ENCODE data around the gene LZTS2.
A peak's percentile ranks its signal among the peaks of the same experiment; 100 is the strongest.

Gene LZTS2

GRCh38 chr10:101053516-101053915, 53.9 kb downstream of the LZTS2 start:
- TF ChIP-seq, protein P1, sequence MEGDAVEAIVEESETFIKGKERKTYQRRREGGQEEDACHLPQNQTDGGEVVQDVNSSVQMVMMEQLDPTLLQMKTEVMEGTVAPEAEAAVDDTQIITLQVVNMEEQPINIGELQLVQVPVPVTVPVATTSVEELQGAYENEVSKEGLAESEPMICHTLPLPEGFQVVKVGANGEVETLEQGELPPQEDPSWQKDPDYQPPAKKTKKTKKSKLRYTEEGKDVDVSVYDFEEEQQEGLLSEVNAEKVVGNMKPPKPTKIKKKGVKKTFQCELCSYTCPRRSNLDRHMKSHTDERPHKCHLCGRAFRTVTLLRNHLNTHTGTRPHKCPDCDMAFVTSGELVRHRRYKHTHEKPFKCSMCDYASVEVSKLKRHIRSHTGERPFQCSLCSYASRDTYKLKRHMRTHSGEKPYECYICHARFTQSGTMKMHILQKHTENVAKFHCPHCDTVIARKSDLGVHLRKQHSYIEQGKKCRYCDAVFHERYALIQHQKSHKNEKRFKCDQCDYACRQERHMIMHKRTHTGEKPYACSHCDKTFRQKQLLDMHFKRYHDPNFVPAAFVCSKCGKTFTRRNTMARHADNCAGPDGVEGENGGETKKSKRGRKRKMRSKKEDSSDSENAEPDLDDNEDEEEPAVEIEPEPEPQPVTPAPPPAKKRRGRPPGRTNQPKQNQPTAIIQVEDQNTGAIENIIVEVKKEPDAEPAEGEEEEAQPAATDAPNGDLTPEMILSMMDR (IDR thresholded peaks at IDR 0.05; ENCODE audit: unreplicated experiment in 3 of 3), result no peak
- Mint-ChIP-seq H3K9me3 (no peaks in the 10 kb centered on the region), H3K36me3 (ENCODE audit: low read depth) (no peaks in the 10 kb centered on the region), H3K4me3 (no peak overlapping the region), H3K27ac (no peak overlapping the region), H3K27me3 (ENCODE audit: low read depth) (peaks cover 44% of the 10 kb centered on the region), H3K4me1 (peaks cover 11% of the 10 kb centered on the region)

GRCh38 chr10:101054351-101054750, 54.7 kb downstream of the LZTS2 start:
- Mint-ChIP-seq H3K4me1 (peaks cover 6% of the 10 kb centered on the region), H3K36me3 (ENCODE audit: low read depth) (no peaks in the 10 kb centered on the region), H3K4me3 (no peak overlapping the region), H3K27me3 (ENCODE audit: low read depth) (peaks cover 36% of the 10 kb centered on the region), H3K27ac (no peak overlapping the region), H3K9me3 (no peaks in the 10 kb centered on the region)
- TF ChIP-seq, protein P1 (IDR thresholded peaks at IDR 0.05; ENCODE audit: unreplicated experiment in 3 of 3), result no peak

- H3K4me3 Mint-ChIP-seq, result peak overlapping the region in 1 of 3 experiments; percentile 4
- H3K36me3 Mint-ChIP-seq (ENCODE audit: low read depth), result no peaks in the 10 kb centered on the region
- H3K27me3 Mint-ChIP-seq (ENCODE audit: low read depth), result peaks cover 31% of the 10 kb centered on the region
- H3K9me3 Mint-ChIP-seq, result no peaks in the 10 kb centered on the region
- H3K27ac Mint-ChIP-seq, result no peak overlapping the region
- TF ChIP-seq, protein P1 (IDR thresholded peaks at IDR 0.05; ENCODE audit: unreplicated experiment in 3 of 3), result no peak
- H3K4me1 Mint-ChIP-seq, result peaks cover 11% of the 10 kb centered on the region
These were observed 55.3 kb downstream of the LZTS2 start for GRCh38 chr10:101054876-101055275.

GRCh38 chr10:101055411-101055810, 55.8 kb downstream of the LZTS2 start:
- H3K4me1 Mint-ChIP-seq, result peaks cover 16% of the 10 kb centered on the region
- TF ChIP-seq, protein P1 (IDR thresholded peaks at IDR 0.05; ENCODE audit: unreplicated experiment in 3 of 3), result no peak
- H3K9me3 Mint-ChIP-seq, result no peaks in the 10 kb centered on the region
- H3K36me3 Mint-ChIP-seq (ENCODE audit: low read depth), result no peaks in the 10 kb centered on the region
- H3K27me3 Mint-ChIP-seq (ENCODE audit: low read depth), result peaks cover 25% of the 10 kb centered on the region
- no peak overlapping the region for H3K27ac Mint-ChIP-seq
- H3K4me3 Mint-ChIP-seq, result peak overlapping the region in 1 of 3 experiments; percentile 4

DNA sequence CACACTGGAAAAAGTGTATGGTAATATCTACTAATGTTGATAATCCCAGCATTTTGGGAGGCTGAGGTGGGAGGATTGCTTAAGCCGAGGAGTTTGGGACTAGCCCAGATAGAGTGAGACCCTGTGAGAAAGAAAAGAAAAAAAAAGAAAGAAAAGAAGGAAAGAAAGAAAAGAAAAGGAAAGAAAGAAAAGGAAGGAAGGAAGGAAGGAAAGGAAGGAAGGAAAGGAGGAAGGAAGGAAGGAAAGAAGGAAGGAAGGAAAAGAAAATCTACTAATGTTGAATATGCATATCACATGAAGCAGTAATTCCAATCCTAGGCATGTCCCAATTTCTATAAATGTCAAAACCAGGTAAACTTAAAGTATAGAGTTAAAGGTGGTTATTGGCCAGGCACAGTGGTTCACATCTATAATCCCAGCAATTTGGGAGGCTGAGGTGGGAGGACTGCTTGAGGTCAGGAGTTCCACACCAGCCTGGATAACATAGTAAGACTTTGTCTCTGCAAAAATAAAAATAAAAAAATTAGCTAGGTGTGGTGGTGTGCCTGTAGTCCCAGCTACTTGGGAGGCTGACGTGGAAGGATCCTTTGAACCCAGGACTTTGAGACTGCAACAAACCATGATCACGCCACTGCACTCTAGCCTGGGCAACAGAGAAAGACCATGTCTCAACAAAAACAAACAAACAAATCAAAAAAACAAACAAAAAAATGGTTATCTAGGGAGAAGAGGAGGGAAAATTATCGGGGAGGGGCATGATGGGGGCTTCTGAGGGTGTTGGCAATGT, 57.0 kb downstream of the LZTS2 start:
- Mint-ChIP-seq H3K4me1 (peaks cover 16% of the 10 kb centered on the region), H3K27me3 (ENCODE audit: low read depth) (peaks cover 14% of the 10 kb centered on the region), H3K36me3 (ENCODE audit: low read depth) (no peaks in the 10 kb centered on the region), H3K27ac (no peak overlapping the region), H3K9me3 (no peaks in the 10 kb centered on the region), H3K4me3 (peak overlapping the region in 1 of 3 experiments; percentile 17)
- TF ChIP-seq, protein P1 (IDR thresholded peaks at IDR 0.05; ENCODE audit: unreplicated experiment in 3 of 3), result no peak

Measured in nephron (organoid).